Thymus (tissue), 11 donors: ENCODE results near the gene NF1. TPM values are rescaled to one million over a fixed set of nuclear protein-coding genes. Genes with fewer than 3 reads are reported as not detected.

Source experiments
- DNase-seq, 9 donors: peaks; one replicate each; pipeline ENCODE4 v3.0.0-alpha.2; 2013; ENCODE audit warnings: low spot score in 9 of 9, low read depth in 6 of 9, missing footprints in 1 of 9
- H3K27ac ChIP-seq, 2 donors: one replicate each; pipeline ENCODE4 v1.5.1; 2013; ENCODE audit warnings: control low read depth in 1 of 2, low read depth in 1 of 2, low read length in 1 of 2, mild to moderate bottlenecking in 1 of 2, moderate library complexity in 1 of 2
- H3K27me3 ChIP-seq, 2 donors: one replicate each; pipeline ENCODE4 v1.5.1; 2013; ENCODE audit warnings: low read length in 1 of 2; ENCODE audit not compliant: control insufficient read depth in 2 of 2, insufficient read depth in 1 of 2
- H3K36me3 ChIP-seq, 2 donors: one replicate each; pipeline ENCODE4 v1.5.1; 2013; ENCODE audit warnings: low read length in 1 of 2, mild to moderate bottlenecking in 1 of 2, moderate library complexity in 1 of 2; ENCODE audit not compliant: control insufficient read depth in 2 of 2, insufficient read depth in 2 of 2
- H3K4me1 ChIP-seq, 2 donors: one replicate each; pipeline ENCODE4 v1.5.1; 2013; ENCODE audit warnings: low read length in 2 of 2; ENCODE audit not compliant: control insufficient read depth in 2 of 2, insufficient read depth in 2 of 2
- H3K4me3 ChIP-seq, 2 donors: one replicate each; pipeline ENCODE4 v1.5.1; 2013; ENCODE audit warnings: low read length in 2 of 2, control low read depth in 1 of 2, mild to moderate bottlenecking in 1 of 2
- H3K9me3 ChIP-seq, 2 donors: one replicate each; pipeline ENCODE4 v1.5.1; 2013; ENCODE audit warnings: low read length in 1 of 2, mild to moderate bottlenecking in 1 of 2; ENCODE audit not compliant: control insufficient read depth in 2 of 2, insufficient read depth in 1 of 2
- WGBS: extraction: QIAGEN DNeasy Blood & Tissue Kit; methylation state at CpG from one replicate; pipeline ENCODE4 v1.1.7; 2013; 5-methylcytosine and 5-hydroxymethylcytosine counted together
- polyA plus RNA-seq: library from polyadenylated mRNA; stranded (reverse); fragments of 200-250 nt; gene quantifications from one replicate; pipeline ENCODE4 v1.2.3, GENCODE V29; 2013
- total RNA-seq: library from RNA; stranded (reverse); fragments of 120-200 nt; gene quantifications from one replicate; pipeline ENCODE4 v1.2.4, GENCODE V29; 2013
- donor health status: healthy.

NF1 gene
- total and polyA plus RNA-seq, 2 donors, result 10.3 to 16.6 TPM

DNA sequence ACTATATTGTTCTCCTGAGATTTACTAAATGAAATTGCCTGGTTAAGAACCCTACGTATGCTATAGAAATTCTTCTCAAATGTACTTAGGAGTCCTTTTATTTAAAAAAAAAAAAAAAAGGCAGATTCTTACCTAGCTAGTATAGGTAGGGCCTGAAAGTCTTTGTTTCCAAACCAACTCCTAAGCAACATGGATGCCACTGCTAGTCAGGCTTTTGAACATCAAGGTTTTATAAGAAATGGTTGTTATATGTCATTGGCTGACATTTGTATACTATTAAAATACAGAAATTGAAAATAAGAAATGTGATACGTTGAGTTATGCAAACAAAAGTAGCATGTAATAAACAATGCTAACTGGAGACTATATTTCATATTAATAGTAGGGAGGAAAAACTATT is 225.5 kb downstream of the NF1 start:
- 27% methylated on average over 2 of the region's 2 CpGs for WGBS
- Histone ChIP-seq H3K4me3 (peak overlapping the region; percentile 58 to 68), H3K4me1 (peaks cover 9 to 13% of the 10 kb centered on the region in 2 donors), H3K36me3 (peaks cover 2 to 10% of the 10 kb centered on the region in 2 donors), H3K9me3 (no peaks in the 10 kb centered on the region), H3K27me3 (no peaks in the 10 kb centered on the region), H3K27ac (peak overlapping the region in 1 of 2 donors; percentile 93)
- DNase-seq, result peak in 4 of 9 donors; percentile 38 to 80 (median 52)

DNA sequence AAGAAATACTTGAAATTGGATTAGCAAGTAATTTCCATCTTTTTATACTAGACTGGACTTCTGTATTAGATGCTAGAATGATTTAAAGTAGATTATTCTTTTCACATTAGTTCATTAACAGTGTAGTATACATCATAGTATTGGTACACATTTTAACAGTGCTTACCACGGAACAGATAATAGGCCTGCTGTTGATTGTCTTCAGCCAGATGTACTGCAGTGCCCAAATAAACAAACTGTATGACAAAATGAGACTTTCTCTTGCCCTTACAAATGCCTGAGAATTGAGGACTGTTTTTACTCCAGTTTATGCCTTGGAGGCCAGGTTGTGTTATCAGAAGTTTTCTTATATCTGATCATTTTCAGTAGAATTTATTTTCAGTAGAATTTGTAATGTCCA is 226.0 kb downstream of the NF1 start:
- 0% methylated on average over 1 of the region's 1 CpG for WGBS
- no peaks in the 10 kb centered on the region for H3K27me3 ChIP-seq
- peak overlapping the region; percentile 57 to 68 for H3K4me3 ChIP-seq
- peaks cover 5 to 11% of the 10 kb centered on the region in 2 donors for H3K36me3 ChIP-seq
- peaks cover 8 to 12% of the 10 kb centered on the region in 2 donors for H3K4me1 ChIP-seq
- peak overlapping the region; percentile 89 to 93 for H3K27ac ChIP-seq
- DNase-seq, result peak in 4 of 9 donors; percentile 24 to 58 (median 33)
- no peaks in the 10 kb centered on the region for H3K9me3 ChIP-seq

DNA sequence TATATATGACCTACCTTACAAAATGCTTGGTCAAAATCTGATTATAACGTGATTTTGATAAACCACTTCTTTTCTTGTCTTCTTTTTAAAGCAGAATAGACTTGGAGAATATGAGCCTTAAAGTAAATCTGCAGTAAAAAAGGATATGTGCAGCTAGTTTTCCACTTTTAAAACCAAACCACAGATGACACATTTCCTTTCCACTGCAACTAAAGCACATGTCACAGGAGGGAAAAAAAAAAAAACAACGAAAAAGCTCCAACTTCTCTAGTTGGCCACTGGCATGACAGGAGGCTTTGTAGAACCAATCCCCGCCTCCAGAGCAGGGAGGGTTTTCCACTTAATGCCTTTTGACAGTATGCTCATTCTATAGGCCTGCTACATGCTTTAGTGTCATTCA is 226.7 kb downstream of the NF1 start, which contains the start of gene EVI2A:
EVI2A (minus strand) TSS at position 142 of the 400 bp plus-strand sequence. CDS start 2,609 bp downstream, outside the sequence.
- DNase-seq, result peak in 8 of 9 donors; percentile 76 to 97 (median 90)
- 3% methylated on average over 3 of the region's 3 CpGs for WGBS
- Histone ChIP-seq H3K27me3 (no peaks in the 10 kb centered on the region), H3K36me3 (peaks cover 11 to 14% of the 10 kb centered on the region in 2 donors), H3K4me3 (peak within 1 kb of the TSS; percentile 58 to 68), H3K9me3 (no peaks in the 10 kb centered on the region), H3K4me1 (peaks cover 6 to 10% of the 10 kb centered on the region in 2 donors), H3K27ac (peak within 1 kb of the TSS; percentile 89 to 93)

DNA sequence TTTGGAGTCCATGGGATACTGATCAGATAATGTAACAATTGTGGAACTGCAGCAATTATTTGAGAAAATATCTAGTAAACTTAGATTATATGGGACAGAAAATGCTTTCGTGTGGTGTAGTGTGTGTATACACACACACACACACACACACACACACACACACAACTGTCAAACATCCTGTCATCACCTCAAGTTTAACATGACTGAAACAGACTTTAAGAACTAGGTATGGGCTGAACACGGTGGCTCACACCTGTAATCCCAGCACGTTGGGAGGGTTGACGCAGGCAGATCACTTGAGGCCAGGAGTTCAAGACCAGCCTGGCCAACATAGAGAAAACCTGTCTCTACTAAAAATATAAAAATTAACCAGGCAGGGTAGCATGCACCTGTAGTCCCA is 227.2 kb downstream of the NF1 start:
- H3K4me1 ChIP-seq, result peaks cover 6 to 10% of the 10 kb centered on the region in 2 donors
- H3K4me3 ChIP-seq, result peak overlapping the region in 1 of 2 donors; percentile 57
- H3K9me3 ChIP-seq, result no peaks in the 10 kb centered on the region
- peak overlapping the region; percentile 70 to 93 for H3K27ac ChIP-seq
- DNase-seq, result peak in 1 of 9 donors; percentile 41
- H3K36me3 ChIP-seq, result peaks cover 11 to 12% of the 10 kb centered on the region in 2 donors
- H3K27me3 ChIP-seq, result no peaks in the 10 kb centered on the region
- 75% methylated on average over 4 of the region's 4 CpGs for WGBS

DNA sequence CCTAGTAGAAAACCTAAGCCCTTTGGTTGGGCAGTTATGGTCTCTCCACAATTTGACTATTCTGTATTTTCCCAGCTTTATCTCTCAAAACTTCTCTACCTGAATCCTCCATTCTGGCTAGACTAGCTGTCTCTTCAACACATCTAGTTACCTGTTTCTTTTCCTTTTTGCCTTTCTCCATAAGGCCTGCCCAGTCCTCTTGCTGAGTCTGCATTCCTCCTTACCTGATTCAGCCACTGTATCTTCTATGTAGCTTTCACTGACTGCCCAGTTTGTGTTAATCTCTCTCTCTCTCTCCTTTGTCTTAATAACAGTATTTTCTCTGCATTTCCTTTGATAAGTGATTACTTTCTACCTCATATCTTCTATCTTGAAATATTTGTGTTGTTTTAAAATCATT is 228.8 kb downstream of the NF1 start:
- peaks cover 17% of the 10 kb centered on the region in 2 donors for H3K36me3 ChIP-seq
- DNase-seq, result no peak
- no peak overlapping the region for H3K4me3 ChIP-seq
- H3K4me1 ChIP-seq, result peaks cover 6 to 10% of the 10 kb centered on the region in 2 donors
- no peak overlapping the region for H3K27ac ChIP-seq
- H3K27me3 ChIP-seq, result no peaks in the 10 kb centered on the region
- no peaks in the 10 kb centered on the region for H3K9me3 ChIP-seq

DNA sequence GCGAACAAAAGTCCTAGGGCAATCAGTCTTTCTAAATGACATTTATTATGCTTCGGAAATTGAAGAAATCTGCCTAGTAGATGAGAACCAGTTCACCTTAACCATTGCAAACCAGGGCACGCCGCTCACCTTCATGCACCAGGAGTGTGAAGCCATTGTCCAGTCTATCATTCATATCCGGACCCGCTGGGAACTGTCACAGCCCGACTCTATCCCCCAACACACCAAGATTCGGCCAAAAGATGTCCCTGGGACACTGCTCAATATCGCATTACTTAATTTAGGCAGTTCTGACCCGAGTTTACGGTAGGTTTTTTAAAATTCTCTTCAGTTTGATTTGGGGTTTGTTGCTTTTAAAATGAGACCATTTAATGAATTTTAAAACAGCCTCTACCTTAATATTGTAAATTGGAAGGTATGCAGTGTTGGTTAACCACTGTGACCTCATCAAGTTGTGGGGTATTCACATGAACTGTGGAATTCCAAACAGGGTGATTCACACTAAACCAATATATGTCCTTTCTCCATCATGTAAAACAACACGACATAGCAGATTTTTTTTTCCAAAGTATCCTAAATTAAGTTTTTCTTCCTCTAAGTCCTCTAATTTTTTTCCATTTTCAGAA is 232.9 kb downstream of the NF1 start:
- 97% methylated on average over 12 of the region's 12 CpGs for WGBS
- H3K27ac ChIP-seq, result no peak overlapping the region
- no peaks in the 10 kb centered on the region for H3K27me3 ChIP-seq
- no peak overlapping the region for H3K4me3 ChIP-seq
- H3K4me1 ChIP-seq, result no peaks in the 10 kb centered on the region
- peaks cover 15 to 17% of the 10 kb centered on the region in 2 donors for H3K36me3 ChIP-seq
- DNase-seq, result no peak
- no peaks in the 10 kb centered on the region for H3K9me3 ChIP-seq

DNA sequence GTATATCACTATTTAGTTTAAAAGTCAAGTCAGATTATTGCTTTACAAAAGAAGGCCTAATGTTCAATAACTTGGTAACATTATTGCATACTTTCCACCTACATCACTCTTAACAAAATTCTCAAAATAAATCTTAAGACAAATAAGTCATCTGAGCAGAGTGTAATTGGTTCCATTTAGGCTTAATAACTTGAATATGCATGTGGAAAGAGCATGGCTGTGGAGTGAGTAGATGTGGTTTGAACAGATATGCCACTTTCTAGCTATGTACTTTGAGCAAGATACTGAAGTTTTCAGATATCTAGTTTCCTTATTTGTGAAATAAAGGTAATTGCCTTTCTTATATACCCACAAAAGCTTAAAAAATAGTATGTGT is 233.4 kb downstream of the NF1 start:
- H3K4me1 ChIP-seq, result no peaks in the 10 kb centered on the region
- H3K27ac ChIP-seq, result no peak overlapping the region
- H3K36me3 ChIP-seq, result peaks cover 15 to 17% of the 10 kb centered on the region in 2 donors
- H3K4me3 ChIP-seq, result no peak overlapping the region
- DNase-seq, result no peak
- no peaks in the 10 kb centered on the region for H3K9me3 ChIP-seq
- H3K27me3 ChIP-seq, result no peaks in the 10 kb centered on the region

DNA sequence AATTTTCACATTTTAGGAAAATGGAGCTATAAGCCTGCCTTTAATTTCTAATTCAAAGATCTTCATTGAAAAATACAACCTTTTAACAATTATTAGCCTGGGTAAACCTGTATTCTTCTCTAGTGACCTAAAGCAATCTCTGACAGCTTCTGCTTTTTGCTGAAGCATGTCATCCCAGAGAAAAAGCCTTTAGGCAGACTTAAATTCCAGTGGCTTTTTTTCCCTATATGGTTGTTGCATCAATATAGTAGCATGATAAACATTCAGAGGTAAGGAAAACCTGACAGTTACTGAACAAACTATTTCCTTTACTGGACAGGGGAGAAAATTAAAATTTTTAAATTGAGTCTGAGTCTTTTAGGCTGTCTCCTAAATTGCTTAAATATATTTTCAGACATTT is 234.4 kb downstream of the NF1 start:
- no peaks in the 10 kb centered on the region for H3K9me3 ChIP-seq
- H3K4me1 ChIP-seq, result no peaks in the 10 kb centered on the region
- H3K27me3 ChIP-seq, result no peaks in the 10 kb centered on the region
- no peak for DNase-seq
- H3K4me3 ChIP-seq, result no peak overlapping the region
- no peak overlapping the region for H3K27ac ChIP-seq
- peaks cover 15 to 17% of the 10 kb centered on the region in 2 donors for H3K36me3 ChIP-seq

DNA sequence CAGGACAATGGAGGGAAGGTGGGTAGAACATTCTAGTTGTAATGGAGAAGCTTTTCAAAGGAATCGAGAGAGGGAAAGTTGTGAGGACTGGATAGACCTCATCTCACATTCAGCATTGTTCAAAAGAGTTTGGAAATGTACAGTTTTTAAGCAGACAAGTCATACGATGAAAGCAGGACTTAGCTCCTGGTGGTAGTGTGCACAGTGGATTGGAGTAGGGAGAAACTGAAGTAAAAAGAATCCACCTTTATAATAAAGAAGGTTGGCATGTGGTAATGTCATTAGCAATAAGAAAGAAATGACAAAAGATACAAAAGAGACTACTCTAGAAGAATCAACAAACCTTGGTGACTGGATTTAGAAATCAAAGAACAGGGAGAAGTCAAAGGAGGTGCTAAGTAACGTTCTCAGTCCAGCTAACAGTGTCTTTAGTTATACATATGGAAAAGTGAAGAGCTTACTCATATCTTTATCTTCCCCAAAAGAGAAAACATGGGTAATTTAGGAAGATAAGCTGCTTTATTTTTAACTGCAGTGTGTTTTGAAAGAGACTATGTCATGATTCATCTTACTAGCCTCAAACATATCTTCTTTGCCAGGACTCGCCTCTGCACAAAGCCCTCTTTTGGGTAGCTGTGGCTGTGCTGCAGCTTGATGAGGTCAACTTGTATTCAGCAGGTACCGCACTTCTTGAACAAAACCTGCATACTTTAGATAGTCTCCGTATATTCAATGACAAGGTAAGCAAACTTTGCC is 245.3 kb downstream of the NF1 start:
- H3K4me1 ChIP-seq, result no peaks in the 10 kb centered on the region

More for the DNA sequence above, 245.3 kb downstream of the NF1 start:
- no peak for DNase-seq
- 97% methylated on average over 6 of the region's 6 CpGs for WGBS
- Histone ChIP-seq H3K4me3 (no peak overlapping the region), H3K36me3 (peaks cover 11 to 37% of the 10 kb centered on the region in 2 donors), H3K27me3 (no peaks in the 10 kb centered on the region), H3K9me3 (peaks cover 0 to 4% of the 10 kb centered on the region in 2 donors), H3K27ac (no peak overlapping the region)
